ENCODE results near the gene SLAMF8. TPM values are rescaled to one million over a fixed set of nuclear protein-coding genes. Genes with fewer than 3 reads are reported as not detected.

SLAMF8 gene
- total RNA-seq, 4 donors from 2014 or later = 8.9 to 36.0 (median 11.2) TPM

- peak; percentile 51 for DNase-seq (ENCODE audit: low spot score)
- no peak for TF ChIP-seq CTCF (IDR thresholded peaks at IDR 0.05)
- peak; percentile 58 for ATAC-seq (ENCODE audit: low FRiP score)
Observed at GRCh38 chr1:159854116-159854692, 27.5 kb downstream of the SLAMF8 start.

GRCh38 chr1:159854693-159855192 is 28.1 kb downstream of the SLAMF8 start:
- TF ChIP-seq CTCF (IDR thresholded peaks at IDR 0.05) = no peak
- ATAC-seq (ENCODE audit: low FRiP score) = peak; percentile 96
- peak; percentile 36 for DNase-seq (ENCODE audit: low spot score)

- ATAC-seq (ENCODE audit: low FRiP score) = no peak
- no peak for DNase-seq (ENCODE audit: low spot score)
- TF ChIP-seq CTCF (IDR thresholded peaks at IDR 0.05) = no peak
Observed at GRCh38 chr1:159855709-159856108, 29.0 kb downstream of the SLAMF8 start.

DNA sequence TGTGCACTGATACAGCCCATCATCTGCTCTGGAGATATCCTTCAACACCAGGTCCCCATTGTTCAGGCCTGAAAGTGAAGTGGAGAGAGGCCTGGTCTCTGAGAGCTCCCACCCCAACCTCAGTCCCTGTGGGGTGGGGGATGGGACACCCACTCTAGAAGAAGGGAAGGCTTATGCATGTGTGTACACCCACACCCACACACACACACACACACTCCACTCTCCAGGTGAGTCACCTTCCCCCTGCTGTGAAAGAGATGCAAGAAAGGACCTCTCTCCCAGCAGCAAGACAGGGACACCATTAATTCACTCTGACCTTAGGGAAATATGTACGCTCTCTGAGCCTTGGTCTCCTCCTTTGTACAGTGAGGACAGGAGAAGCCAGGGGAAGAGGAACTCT is 29.9 kb downstream of the SLAMF8 start:
- no peak for TF ChIP-seq CTCF (IDR thresholded peaks at IDR 0.05)
- ATAC-seq (ENCODE audit: low FRiP score) (no peak), DNase-seq (ENCODE audit: low spot score) (no peak)

- ATAC-seq (ENCODE audit: low FRiP score) = no peak
- no peak for TF ChIP-seq CTCF (IDR thresholded peaks at IDR 0.05)
- DNase-seq (ENCODE audit: low spot score) = no peak
Observed at GRCh38 chr1:159857889-159858288, 31.2 kb downstream of the SLAMF8 start.

DNA sequence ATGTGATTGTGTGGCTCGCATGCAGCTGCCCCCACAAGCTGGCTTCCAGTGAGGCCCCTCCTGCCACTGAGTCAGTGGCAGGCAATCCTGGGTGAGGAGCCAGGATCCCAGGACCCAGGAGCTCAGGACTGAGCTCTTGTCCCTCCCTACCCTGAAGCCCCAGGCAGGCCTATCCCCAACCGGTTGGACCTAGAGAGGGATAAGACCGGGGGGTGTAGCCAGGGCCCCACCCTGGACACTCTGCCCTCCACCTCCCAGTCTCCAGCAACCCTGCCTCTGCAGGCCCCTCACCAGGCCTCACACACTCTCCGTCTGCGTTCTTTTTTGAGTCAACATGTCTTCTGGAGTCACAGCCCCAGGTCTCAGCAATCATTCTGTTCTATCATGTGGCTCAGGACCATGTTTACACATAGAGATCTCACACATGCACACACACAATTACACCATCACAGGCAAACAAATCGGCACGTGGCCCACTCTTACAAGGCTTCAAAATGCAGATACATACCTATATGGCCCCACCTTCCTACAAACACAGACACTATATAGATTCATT is 33.2 kb downstream of the SLAMF8 start:
- DNase-seq (ENCODE audit: low spot score) (no peak), ATAC-seq (ENCODE audit: low FRiP score) (no peak)
- no peak for TF ChIP-seq CTCF (IDR thresholded peaks at IDR 0.05)

DNA sequence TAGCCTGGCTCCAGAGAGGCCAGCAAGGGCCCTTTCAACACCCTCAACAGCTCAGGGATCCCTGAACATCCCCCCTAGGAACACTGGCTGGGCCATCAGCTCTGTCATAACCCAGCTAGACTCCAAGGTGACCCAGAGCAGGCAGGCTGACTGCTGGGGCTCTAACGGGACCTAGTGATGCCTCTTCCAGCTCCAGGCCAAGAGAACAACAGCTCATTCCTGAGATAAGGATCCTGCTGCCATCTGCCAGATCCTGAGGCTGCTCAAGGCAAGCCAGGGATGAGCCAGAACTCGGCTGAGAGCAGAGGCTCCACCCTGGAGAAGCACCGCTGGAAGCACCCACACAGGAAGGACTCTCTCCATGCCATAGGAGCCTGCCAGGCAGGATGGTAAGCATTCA is 33.8 kb downstream of the SLAMF8 start:
- no peak for DNase-seq (ENCODE audit: low spot score)

More for the DNA sequence above, 33.8 kb downstream of the SLAMF8 start:
- TF ChIP-seq CTCF (IDR thresholded peaks at IDR 0.05) = no peak
- ATAC-seq (ENCODE audit: low FRiP score) = no peak
